B cell (primary cell): ENCODE measurements around the gene WDFY2. TPM values are rescaled to one million over a fixed set of nuclear protein-coding genes. Genes with fewer than 3 reads are reported as not detected.

Experiments
- ATAC-seq: fragments of 200-7000 bp; cut with Tn5 transposase; one replicate; pipeline ENCODE4 v1.10.0; 2021; ENCODE audit warnings: low read depth, mild to moderate bottlenecking, moderate number of reproducible peaks, moderate library complexity
- CTCF ChIA-PET: fragments of 350-600 bp; sonication (Branson Sonifier 250); formaldehyde crosslinking; loops from one replicate; lab custom pipeline; 2021; ENCODE audit warnings: antibody characterized with exemption, inconsistent platforms; lab: Charles Lee
- POLR2A ChIA-PET: fragments of 350-600 bp; sonication (Branson Sonifier 250); formaldehyde crosslinking; loops from one replicate; lab custom pipeline; 2021; ENCODE audit warnings: antibody characterized with exemption; lab: Charles Lee
- DNase-seq: peaks from one replicate; pipeline ENCODE4 v3.0.0; 2013
- H2AFZ ChIP-seq: 2 replicates; pipeline ENCODE4 v1.6.1; 2012; ENCODE audit warnings: mild to moderate bottlenecking, low read depth, low read length; ENCODE audit not compliant: insufficient read depth, poor library complexity, severe bottlenecking
- H3K27ac ChIP-seq, 2 donors: 1 replicate in 1 of 2; 2 replicates in 1 of 2; pipeline ENCODE4 v1.5.1; 2012 to 2013; ENCODE audit warnings: low read length in 2 of 2, mild to moderate bottlenecking in 2 of 2, moderate library complexity in 1 of 2
- H3K27me3 ChIP-seq, 4 experiments: fragments of 200-600 bp in 1 of 4; sonication (generic) in 1 of 4; replicated peaks in 1 of 4; 1 replicate in 2 of 4; 2 replicates in 2 of 4; pipeline versions ENCODE4 v1.6.1 to v1.7.0; 2013 to 2016; ENCODE audit warnings: low read length in 3 of 4, mild to moderate bottlenecking in 2 of 4, mixed read lengths in 1 of 4, moderate library complexity in 1 of 4; ENCODE audit not compliant: insufficient read depth in 4 of 4, control insufficient read depth in 3 of 4; ENCODE audit errors: control extremely low read depth in 1 of 4
- H3K36me3 ChIP-seq, 2 experiments: replicated peaks in 1 of 2; 1 replicate in 1 of 2; 2 replicates in 1 of 2; pipeline versions ENCODE4 v1.6.1 to v1.7.1; 2013; ENCODE audit warnings: low read length in 1 of 2; ENCODE audit not compliant: insufficient read depth in 2 of 2, control insufficient read depth in 1 of 2; ENCODE audit errors: control extremely low read depth in 1 of 2, extremely low read depth in 1 of 2
- H3K4me1 ChIP-seq, 2 donors: fragments of 200-600 bp in 1 of 2; sonication (generic) in 1 of 2; 1 replicate in 1 of 2; 2 replicates in 1 of 2; pipeline versions ENCODE4 v1.5.1 to v1.6.1; 2013 to 2017; ENCODE audit warnings: low read length in 2 of 2; ENCODE audit not compliant: control insufficient read depth in 2 of 2, insufficient read depth in 2 of 2
- H3K4me2 ChIP-seq: replicated peaks from 2 replicates; pipeline ENCODE3; 2012; ENCODE audit warnings: mild to moderate bottlenecking, low read depth, low read length; ENCODE audit not compliant: poor library complexity, severe bottlenecking
- H3K4me3 ChIP-seq, 5 experiments: fragments of 200-600 bp in 1 of 5; sonication (generic) in 1 of 5; 1 replicate in 3 of 5; 2 replicates in 2 of 5; pipeline versions ENCODE4 v1.5.1 to v1.7.0; 2011 to 2016; ENCODE audit warnings: low read length in 4 of 5, mild to moderate bottlenecking in 4 of 5, low read depth in 2 of 5, control low read depth in 1 of 5, moderate library complexity in 1 of 5; ENCODE audit not compliant: insufficient read depth in 1 of 5; ENCODE audit errors: control extremely low read depth in 1 of 5, extremely low read depth in 1 of 5
- H3K79me2 ChIP-seq: fragments of 200-600 bp; sonication (generic); one replicate; pipeline ENCODE4 v1.6.0; 2016; ENCODE audit warnings: low read length; ENCODE audit not compliant: control insufficient read depth, insufficient read depth
- H3K9ac ChIP-seq: fragments of 200-600 bp; sonication (generic); 2 replicates; pipeline ENCODE4 v1.6.1; 2017; ENCODE audit warnings: mild to moderate bottlenecking, low read length, moderate library complexity
- H3K9me3 ChIP-seq, 3 donors: one replicate each; pipeline versions ENCODE4 v1.6.1 to v1.7.1; 2013; ENCODE audit warnings: low read length in 2 of 3; ENCODE audit not compliant: control insufficient read depth in 2 of 3, insufficient read depth in 1 of 3; ENCODE audit errors: control extremely low read depth in 1 of 3
- H4K20me1 ChIP-seq: 2 replicates; pipeline ENCODE4 v1.6.0; 2012; ENCODE audit warnings: mild to moderate bottlenecking, low read length; ENCODE audit not compliant: insufficient read depth, control insufficient read depth, poor library complexity, severe bottlenecking
- H3K27ac Mint-ChIP-seq: one replicate; pipeline ENCODE4 v1.8.0; 2021; ENCODE audit warnings: mixed read lengths
- H3K27me3 Mint-ChIP-seq: one replicate; pipeline ENCODE4 v1.8.0; 2021; ENCODE audit warnings: mixed read lengths
- H3K4me1 Mint-ChIP-seq: one replicate; pipeline ENCODE4 v1.8.0; 2021; ENCODE audit warnings: mixed read lengths
- H3K4me3 Mint-ChIP-seq: one replicate; pipeline ENCODE4 v1.8.0; 2021; ENCODE audit warnings: mixed read lengths
- H3K9me3 Mint-ChIP-seq: one replicate; pipeline ENCODE4 v1.8.0; 2022; ENCODE audit warnings: mixed read lengths; ENCODE audit not compliant: insufficient read depth
- EZH2 ChIP-seq: IDR thresholded peaks from 2 replicates; pipeline ENCODE4 v1.6.1; 2012; ENCODE audit warnings: borderline replicate concordance, low read depth, mild to moderate bottlenecking, moderate library complexity, low read length; ENCODE audit not compliant: insufficient read depth, poor library complexity, severe bottlenecking
- WGBS: methylation state at CpG from one replicate; pipeline ENCODE4 v1.1.5; 2013; ENCODE audit warnings: missing lambda C conversion rate; ENCODE audit not compliant: insufficient coverage; 5-methylcytosine and 5-hydroxymethylcytosine counted together
- intact Hi-C: fragments of 100-400 bp; cut with micrococcal nuclease; formaldehyde crosslinking; loops from one replicate; pipeline ENCODE4 v1.10.0; 2022
- polyA plus RNA-seq: library from polyadenylated mRNA; depleted of rRNA; stranded (reverse); fragments of >200 nt; gene quantifications from 2 replicates; pipeline ENCODE4 v1.2.3, GENCODE V29; 2012
- total RNA-seq, 2 donors: library from RNA; stranded (reverse); fragments of 120-200 nt in 1 of 2; gene quantifications; 1 replicate in 1 of 2; 2 replicates in 1 of 2; pipeline versions ENCODE4 v1.2.3 to v1.2.4, GENCODE V29; 2013 to 2022
- TF ChIP-seq, protein P1 (sequence below): fragments of 200-600 bp; IDR thresholded peaks from one replicate; pipeline ENCODE4 v1.8.0; 2022; ENCODE audit warnings: antibody characterized with exemption, mild to moderate bottlenecking

WDFY2 gene
- total and polyA plus RNA-seq, 2 donors (not counting 1 experiment from before 2014, with no cell fraction given): 12.4 to 47.7 TPM

DNA sequence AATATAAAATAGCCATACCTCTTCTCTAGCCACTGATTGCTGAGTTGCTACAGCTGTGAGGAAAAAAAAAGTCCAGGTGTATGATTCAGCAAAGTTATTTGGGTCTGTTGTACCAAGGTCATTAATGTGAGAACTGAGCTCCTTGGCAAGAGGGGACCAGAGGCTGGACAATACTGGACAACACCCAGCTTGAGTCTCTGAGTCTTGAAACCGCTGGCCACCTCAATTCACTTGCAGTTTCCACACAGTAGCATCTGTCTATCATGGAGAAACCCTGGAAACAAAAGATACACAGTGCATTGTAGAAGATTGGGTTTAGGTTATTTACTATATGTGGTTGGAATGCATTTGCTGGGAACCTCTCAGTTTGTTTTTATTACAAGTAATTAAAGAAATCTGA is 60.4 kb downstream of the WDFY2 start:
- CTCF ChIA-PET: interaction anchor here (1.3 kb wide), 2 partner anchors 19 to 49 kb away, joined by 3 read pairs; no protein-coding TSS in a partner anchor
- POLR2A ChIA-PET: interaction anchor here (0.7 to 0.9 kb wide), 2 partner anchors 10 to 60 kb away, joined by 3 read pairs; no protein-coding TSS in a partner anchor
- H3K27me3 ChIP-seq: no peaks in the 10 kb centered on the region
- H3K4me3 ChIP-seq: peak overlapping the region in 1 of 5 experiments; percentile 42
- H3K9me3 ChIP-seq: no peaks in the 10 kb centered on the region
- H3K9ac ChIP-seq: peak overlapping the region; percentile 55
- H3K27ac ChIP-seq: peak overlapping the region; percentile 83 to 91
- Mint-ChIP-seq H3K27me3 (no peaks in the 10 kb centered on the region), H3K9me3 (no peaks in the 10 kb centered on the region), H3K4me3 (peak overlapping the region; percentile 70), H3K27ac (peak overlapping the region; percentile 64), H3K4me1 (peaks cover 58% of the 10 kb centered on the region)
- no peak for TF ChIP-seq EZH2
- TF ChIP-seq, protein P1, sequence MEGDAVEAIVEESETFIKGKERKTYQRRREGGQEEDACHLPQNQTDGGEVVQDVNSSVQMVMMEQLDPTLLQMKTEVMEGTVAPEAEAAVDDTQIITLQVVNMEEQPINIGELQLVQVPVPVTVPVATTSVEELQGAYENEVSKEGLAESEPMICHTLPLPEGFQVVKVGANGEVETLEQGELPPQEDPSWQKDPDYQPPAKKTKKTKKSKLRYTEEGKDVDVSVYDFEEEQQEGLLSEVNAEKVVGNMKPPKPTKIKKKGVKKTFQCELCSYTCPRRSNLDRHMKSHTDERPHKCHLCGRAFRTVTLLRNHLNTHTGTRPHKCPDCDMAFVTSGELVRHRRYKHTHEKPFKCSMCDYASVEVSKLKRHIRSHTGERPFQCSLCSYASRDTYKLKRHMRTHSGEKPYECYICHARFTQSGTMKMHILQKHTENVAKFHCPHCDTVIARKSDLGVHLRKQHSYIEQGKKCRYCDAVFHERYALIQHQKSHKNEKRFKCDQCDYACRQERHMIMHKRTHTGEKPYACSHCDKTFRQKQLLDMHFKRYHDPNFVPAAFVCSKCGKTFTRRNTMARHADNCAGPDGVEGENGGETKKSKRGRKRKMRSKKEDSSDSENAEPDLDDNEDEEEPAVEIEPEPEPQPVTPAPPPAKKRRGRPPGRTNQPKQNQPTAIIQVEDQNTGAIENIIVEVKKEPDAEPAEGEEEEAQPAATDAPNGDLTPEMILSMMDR: no peak
- H3K36me3 ChIP-seq: no peaks in the 10 kb centered on the region
- ATAC-seq (peak; percentile 15), DNase-seq (peak; percentile 44)
- peaks cover 73% of the 10 kb centered on the region for H3K79me2 ChIP-seq
- peaks cover 17% of the 10 kb centered on the region for H4K20me1 ChIP-seq
- WGBS: 100% methylated on average over 1 of the region's 1 CpG
- H2AFZ ChIP-seq: no peak overlapping the region
- peaks cover 39 to 42% of the 10 kb centered on the region in 2 donors for H3K4me1 ChIP-seq
- peak overlapping the region; percentile 60 for H3K4me2 ChIP-seq
- intact Hi-C loops: loop anchor here (1.0 to 2.0 kb wide), 3 partner anchors 36 to 191 kb away; partner anchors contain the start of genes INTS6 and WDFY2

DNA sequence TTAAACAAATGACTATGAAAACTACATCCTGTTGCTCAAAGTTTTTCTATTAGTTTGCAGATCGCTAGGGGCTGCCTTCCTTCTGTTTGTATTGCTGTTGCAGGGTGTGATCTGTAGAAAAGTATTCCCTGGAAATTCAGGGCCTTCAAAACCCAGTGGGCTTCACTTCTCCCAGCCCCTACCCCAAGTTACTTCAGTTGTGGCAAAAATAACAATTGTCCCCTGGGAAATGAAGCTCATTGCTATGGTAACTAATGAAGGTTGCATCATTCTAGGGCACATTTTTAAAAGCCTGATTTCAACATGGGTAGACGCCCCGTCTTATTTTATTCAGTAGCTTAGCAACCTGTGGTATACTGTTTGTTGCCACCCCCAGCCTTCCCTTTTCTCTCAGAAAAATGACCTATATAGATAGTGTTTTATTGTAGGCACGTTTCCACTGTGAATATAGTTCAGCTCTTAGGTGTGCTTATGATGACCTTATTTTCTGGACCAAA is 60.9 kb downstream of the WDFY2 start:
- peaks cover 17% of the 10 kb centered on the region for H4K20me1 ChIP-seq
- no peaks in the 10 kb centered on the region for H3K9me3 ChIP-seq
- peak overlapping the region; percentile 55 for H3K9ac ChIP-seq
- Mint-ChIP-seq H3K4me1 (peaks cover 60% of the 10 kb centered on the region), H3K27ac (peak overlapping the region; percentile 88), H3K27me3 (no peaks in the 10 kb centered on the region), H3K4me3 (peak overlapping the region; percentile 70), H3K9me3 (no peaks in the 10 kb centered on the region)
- CTCF ChIA-PET: interaction anchor here (1.3 kb wide), 2 partner anchors 19 to 49 kb away, joined by 3 read pairs; no protein-coding TSS in a partner anchor
- H3K79me2 ChIP-seq: peaks cover 73% of the 10 kb centered on the region
- TF ChIP-seq EZH2: no peak
- TF ChIP-seq, protein P1: no peak
- DNase-seq (peak; percentile 79), ATAC-seq (peak; percentile 79)
- H3K4me2 ChIP-seq: peak overlapping the region; percentile 60
- peak overlapping the region; percentile 83 to 91 for H3K27ac ChIP-seq
- no peaks in the 10 kb centered on the region for H3K36me3 ChIP-seq
- H3K4me1 ChIP-seq: peaks cover 39 to 42% of the 10 kb centered on the region in 2 donors
- no peak overlapping the region for H2AFZ ChIP-seq
- no peaks in the 10 kb centered on the region for H3K27me3 ChIP-seq
- peak overlapping the region in 2 of 5 experiments; percentile 16 to 42 for H3K4me3 ChIP-seq
- no CpG with 5 or more reads among the region's 4 CpGs for WGBS
- intact Hi-C loops: loop anchor here (1.0 to 2.0 kb wide), 3 partner anchors 36 to 192 kb away; partner anchors contain the start of genes INTS6 and WDFY2
- POLR2A ChIA-PET: interaction anchor here (0.7 to 0.9 kb wide), 2 partner anchors 10 to 60 kb away, joined by 3 read pairs; no protein-coding TSS in a partner anchor
